ENCODE data around the gene BBS10.

The BBS10 gene

DNA sequence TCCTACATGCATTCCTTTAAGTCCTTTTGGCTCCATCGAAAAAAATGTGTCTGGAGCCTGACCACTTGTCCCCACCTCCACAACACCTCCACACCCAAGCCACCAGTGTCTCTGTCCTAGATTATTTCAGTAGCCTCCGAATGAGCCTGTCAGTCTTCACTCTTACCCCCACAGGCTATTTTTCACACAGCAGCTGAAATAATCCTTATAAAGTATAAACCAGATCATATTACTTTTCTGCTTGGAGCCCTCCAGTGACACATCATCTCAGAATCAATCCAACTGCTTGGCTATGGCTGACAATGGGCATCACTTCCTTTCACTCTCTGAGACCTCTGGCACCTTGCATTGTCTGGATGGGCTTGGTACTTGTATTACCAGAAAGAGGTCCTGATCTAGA, 44.9 kb downstream of the BBS10 start:
- TF ChIP-seq, protein P1, sequence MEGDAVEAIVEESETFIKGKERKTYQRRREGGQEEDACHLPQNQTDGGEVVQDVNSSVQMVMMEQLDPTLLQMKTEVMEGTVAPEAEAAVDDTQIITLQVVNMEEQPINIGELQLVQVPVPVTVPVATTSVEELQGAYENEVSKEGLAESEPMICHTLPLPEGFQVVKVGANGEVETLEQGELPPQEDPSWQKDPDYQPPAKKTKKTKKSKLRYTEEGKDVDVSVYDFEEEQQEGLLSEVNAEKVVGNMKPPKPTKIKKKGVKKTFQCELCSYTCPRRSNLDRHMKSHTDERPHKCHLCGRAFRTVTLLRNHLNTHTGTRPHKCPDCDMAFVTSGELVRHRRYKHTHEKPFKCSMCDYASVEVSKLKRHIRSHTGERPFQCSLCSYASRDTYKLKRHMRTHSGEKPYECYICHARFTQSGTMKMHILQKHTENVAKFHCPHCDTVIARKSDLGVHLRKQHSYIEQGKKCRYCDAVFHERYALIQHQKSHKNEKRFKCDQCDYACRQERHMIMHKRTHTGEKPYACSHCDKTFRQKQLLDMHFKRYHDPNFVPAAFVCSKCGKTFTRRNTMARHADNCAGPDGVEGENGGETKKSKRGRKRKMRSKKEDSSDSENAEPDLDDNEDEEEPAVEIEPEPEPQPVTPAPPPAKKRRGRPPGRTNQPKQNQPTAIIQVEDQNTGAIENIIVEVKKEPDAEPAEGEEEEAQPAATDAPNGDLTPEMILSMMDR (IDR thresholded peaks at IDR 0.05; ENCODE audit: insufficient read depth, missing control alignments), result no peak
- DNase-seq (ENCODE audit: insufficient read length, low spot score) (no peak), FAIRE-seq (no peak)

DNA sequence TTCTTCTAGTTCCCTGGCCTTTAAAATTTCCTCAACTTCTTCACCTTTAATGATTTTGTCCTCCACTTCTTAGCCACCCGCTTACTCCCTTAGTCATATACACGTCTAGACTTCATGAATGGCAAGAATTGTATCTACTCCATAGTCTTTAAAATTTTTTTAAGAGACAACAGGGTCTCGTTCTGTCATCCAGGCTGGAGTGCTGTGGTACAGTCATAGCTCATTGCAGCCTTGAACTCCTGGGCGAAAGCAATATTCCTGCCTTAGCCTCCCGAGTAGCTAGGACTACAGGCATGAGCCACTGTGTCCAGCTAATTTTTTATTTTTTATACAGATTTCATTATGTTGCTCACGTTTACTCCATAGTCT, 47.9 kb downstream of the BBS10 start:
- no peak for FAIRE-seq
- DNase-seq (ENCODE audit: insufficient read length, low spot score), result no peak
- TF ChIP-seq, protein P1 (IDR thresholded peaks at IDR 0.05; ENCODE audit: insufficient read depth, missing control alignments), result no peak

- DNase-seq (ENCODE audit: insufficient read length, low spot score), result no peak
- no peak for FAIRE-seq
- TF ChIP-seq, protein P1 (IDR thresholded peaks at IDR 0.05; ENCODE audit: insufficient read depth, missing control alignments), result no peak
These were observed 48.5 kb downstream of the BBS10 start for GRCh38 chr12:76299536-76300296.

Data from D721Med (cell line).